ENCODE data around the gene SRSF5. TPM values are rescaled to one million over a fixed set of nuclear protein-coding genes. Genes with fewer than 3 reads are reported as not detected.

Gene SRSF5
- total and polyA plus RNA-seq, 2 of the 13 experiments (the other 11 are each of a cell fraction or from before 2014, with no cell fraction given) = 189 to 277 TPM

GRCh38 chr14:69766984-69767368, at the start of gene SRSF5 (continued):
- TF ChIP-seq ZNF609 (CRISPR knock-in tag; IDR thresholded peaks at IDR 0.05; ENCODE audit: borderline replicate concordance) = peak; percentile 64; the same call in 1 of the 2 replicates
- TF ChIP-seq SMAD9 (CRISPR knock-in tag; IDR thresholded peaks at IDR 0.05) = no peak
- TF ChIP-seq, protein P1, sequence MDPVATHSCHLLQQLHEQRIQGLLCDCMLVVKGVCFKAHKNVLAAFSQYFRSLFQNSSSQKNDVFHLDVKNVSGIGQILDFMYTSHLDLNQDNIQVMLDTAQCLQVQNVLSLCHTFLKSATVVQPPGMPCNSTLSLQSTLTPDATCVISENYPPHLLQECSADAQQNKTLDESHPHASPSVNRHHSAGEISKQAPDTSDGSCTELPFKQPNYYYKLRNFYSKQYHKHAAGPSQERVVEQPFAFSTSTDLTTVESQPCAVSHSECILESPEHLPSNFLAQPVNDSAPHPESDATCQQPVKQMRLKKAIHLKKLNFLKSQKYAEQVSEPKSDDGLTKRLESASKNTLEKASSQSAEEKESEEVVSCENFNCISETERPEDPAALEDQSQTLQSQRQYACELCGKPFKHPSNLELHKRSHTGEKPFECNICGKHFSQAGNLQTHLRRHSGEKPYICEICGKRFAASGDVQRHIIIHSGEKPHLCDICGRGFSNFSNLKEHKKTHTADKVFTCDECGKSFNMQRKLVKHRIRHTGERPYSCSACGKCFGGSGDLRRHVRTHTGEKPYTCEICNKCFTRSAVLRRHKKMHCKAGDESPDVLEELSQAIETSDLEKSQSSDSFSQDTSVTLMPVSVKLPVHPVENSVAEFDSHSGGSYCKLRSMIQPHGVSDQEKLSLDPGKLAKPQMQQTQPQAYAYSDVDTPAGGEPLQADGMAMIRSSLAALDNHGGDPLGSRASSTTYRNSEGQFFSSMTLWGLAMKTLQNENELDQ (CRISPR knock-in tag; IDR thresholded peaks at IDR 0.05; ENCODE audit: borderline replicate concordance) = peak; percentile 63; the same call in 1 of the 2 replicates
- peak; percentile 79 for TF ChIP-seq SNAPC4 (CRISPR knock-in tag; IDR thresholded peaks at IDR 0.05)
- TF ChIP-seq FOXK1 (CRISPR knock-in tag; IDR thresholded peaks at IDR 0.05; ENCODE audit: borderline replicate concordance, low read depth) = peak; percentile 92
- peak; percentile 57 to 72; a peak in 2 of 4 replicates for TF ChIP-seq HMGXB4 (CRISPR knock-in tag; IDR thresholded peaks at IDR 0.05; ENCODE audit: borderline replicate concordance in 1 of 2, low read depth in 1 of 2)
- no peak for TF ChIP-seq MIER2 (CRISPR knock-in tag; IDR thresholded peaks at IDR 0.05)
- peak; percentile 57; the same call in 2 of the 3 replicates for TF ChIP-seq MXI1 (IDR thresholded peaks at IDR 0.05; ENCODE audit: borderline replicate concordance, low read depth, low read length)
- peak; percentile 76 for TF ChIP-seq PHF8 (CRISPR knock-in tag; IDR thresholded peaks at IDR 0.05)
- peak; percentile 8 for TF ChIP-seq ZNF883 (CRISPR knock-in tag; IDR thresholded peaks at IDR 0.05; ENCODE audit: not compliant biosample characterization)
- TF ChIP-seq ZNF558 (CRISPR knock-in tag; IDR thresholded peaks at IDR 0.05; ENCODE audit: borderline replicate concordance) = 0 out of 2 replicates have a peak, but pooled peaks have one; percentile 12
- TF ChIP-seq, protein P2, sequence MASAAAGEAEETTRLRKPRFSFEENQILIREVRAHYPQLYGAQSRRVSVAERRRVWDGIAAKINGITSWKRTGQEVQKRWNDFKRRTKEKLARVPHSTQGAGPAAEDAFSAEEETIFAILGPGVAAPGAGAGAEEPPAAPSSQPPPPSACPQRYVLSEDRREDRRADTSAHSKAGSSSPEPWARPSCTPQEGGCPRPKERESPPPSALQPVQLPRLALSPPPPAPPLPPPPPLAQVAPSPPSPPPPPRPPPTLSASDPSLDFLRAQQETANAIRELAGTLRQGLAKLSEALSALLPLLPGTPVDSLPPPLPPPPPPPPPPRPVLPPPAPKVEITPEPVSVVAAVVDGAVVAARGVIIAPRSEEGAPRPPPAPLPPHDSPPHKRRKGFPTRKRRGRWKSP (CRISPR knock-in tag; IDR thresholded peaks at IDR 0.05) = 0 out of 2 replicates have a peak, but pooled peaks have one; percentile 42
- 0 out of 2 replicates have a peak, but pooled peaks have one; percentile 71 for TF ChIP-seq ZNF616 (CRISPR knock-in tag; IDR thresholded peaks at IDR 0.05; ENCODE audit: low read depth)

All from HepG2 (cell line).